Ishikawa (cell line): ENCODE measurements around the gene DYNC1LI2.

Experiments
- CEBPB ChIP-seq: IDR thresholded peaks from 2 replicates; pipeline ENCODE4 v1.6.1; 2012
- EP300 ChIP-seq: IDR thresholded peaks from 2 replicates; pipeline ENCODE4 v1.6.1; 2012; ENCODE audit warnings: borderline replicate concordance
- FOXM1 ChIP-seq: IDR thresholded peaks from 2 replicates; pipeline ENCODE4 v1.6.1; 2012; ENCODE audit warnings: low read depth, borderline replicate concordance
- NFIC ChIP-seq: IDR thresholded peaks from 2 replicates; pipeline ENCODE4 v1.6.1; 2012
- RAD21 ChIP-seq: IDR thresholded peaks from 2 replicates; pipeline ENCODE4 v1.6.1; 2012; ENCODE audit warnings: low read depth
- REST ChIP-seq: IDR thresholded peaks from 2 replicates; pipeline ENCODE4 v1.6.1; 2012; ENCODE audit warnings: low read depth, mild to moderate bottlenecking
- TAF1 ChIP-seq: IDR thresholded peaks from 2 replicates; pipeline ENCODE4 v1.6.1; 2012; ENCODE audit warnings: low read depth, mild to moderate bottlenecking
- YY1 ChIP-seq: IDR thresholded peaks from 2 replicates; pipeline ENCODE4 v1.6.1; 2012; ENCODE audit warnings: low read depth
- ZBTB7A ChIP-seq: IDR thresholded peaks from 2 replicates; pipeline ENCODE4 v1.6.1; 2012; ENCODE audit warnings: low read depth
- TF ChIP-seq, protein P1 (sequence below): IDR thresholded peaks from 2 replicates; pipeline ENCODE4 v1.6.1; 2012

DNA sequence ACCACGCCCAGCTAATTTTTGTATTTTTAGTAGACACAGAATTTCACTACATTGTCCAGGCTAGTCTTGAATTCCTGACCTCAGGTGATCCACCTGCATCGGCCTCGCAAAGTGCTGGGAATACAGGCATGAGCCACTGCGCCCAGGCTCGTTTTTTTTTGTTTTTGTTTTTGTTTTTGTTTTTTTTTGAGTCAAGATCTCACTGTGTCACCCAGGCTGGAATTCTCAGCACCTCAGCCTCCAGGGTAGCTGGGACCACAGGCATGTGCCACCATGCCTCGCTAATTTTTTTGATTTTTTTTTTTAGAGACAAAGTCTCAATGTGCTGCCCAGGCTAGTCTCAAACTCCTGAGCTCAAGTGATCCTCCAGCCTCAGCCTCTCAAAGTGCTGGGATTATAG is 37.3 kb downstream of the DYNC1LI2 start:
- TF ChIP-seq ZBTB7A (no peak), FOXM1 (no peak), TAF1 (no peak), EP300 (no peak), CEBPB (no peak), NFIC (no peak), YY1 (no peak), RAD21 (no peak), REST (no peak)
- TF ChIP-seq, protein P1, sequence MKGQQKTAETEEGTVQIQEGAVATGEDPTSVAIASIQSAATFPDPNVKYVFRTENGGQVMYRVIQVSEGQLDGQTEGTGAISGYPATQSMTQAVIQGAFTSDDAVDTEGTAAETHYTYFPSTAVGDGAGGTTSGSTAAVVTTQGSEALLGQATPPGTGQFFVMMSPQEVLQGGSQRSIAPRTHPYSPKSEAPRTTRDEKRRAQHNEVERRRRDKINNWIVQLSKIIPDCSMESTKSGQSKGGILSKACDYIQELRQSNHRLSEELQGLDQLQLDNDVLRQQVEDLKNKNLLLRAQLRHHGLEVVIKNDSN: no peak
